ENCODE results near the gene AP4S1.
"Not testable (repeated sequence)": the region's sequence is repeated elsewhere in the genome, so short reads cannot be mapped to it uniquely, and the experiment has no call there.

DNA sequence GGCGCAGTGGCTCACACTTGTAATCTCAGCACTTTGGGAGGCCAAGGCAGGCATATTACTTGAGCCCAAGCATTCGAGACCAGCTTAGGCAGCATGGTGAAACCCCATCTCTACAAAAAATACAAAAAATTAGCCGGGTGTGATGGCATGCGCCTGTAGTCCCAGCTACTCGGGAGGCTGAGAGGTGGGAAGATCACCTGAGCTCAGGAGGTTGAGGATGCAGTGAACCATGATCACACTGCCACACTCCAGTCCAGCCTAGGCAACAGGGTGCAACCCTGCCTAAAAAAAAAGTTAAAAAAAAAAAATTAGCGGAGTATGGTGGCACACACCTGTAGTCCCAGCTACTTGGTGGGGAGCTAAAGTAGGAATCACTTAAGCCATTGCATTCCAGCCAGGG is 21.4 kb upstream of the AP4S1 start:
- TF ChIP-seq SUZ12 (IDR thresholded peaks at IDR 0.05; ENCODE audit: extremely low read depth, insufficient read depth, insufficient read length); YY1 (IDR thresholded peaks at IDR 0.05; ENCODE audit: insufficient read depth, insufficient read length); ZNF274 (IDR thresholded peaks at IDR 0.05; ENCODE audit: low read depth, low read length): not testable (repeated sequence)

Data from NT2/D1 (cell line).